GM18861 (cell line): ENCODE measurements around the gene PER3.

Source experiments
- ATAC-seq: cut with Tn5 transposase; IDR thresholded peaks from one replicate; pipeline ENCODE4 v1.9.1; 2021; ENCODE audit not compliant: unreplicated experiment

PER3 gene

GRCh38 chr1:7831458-7831857 is 47.4 kb downstream of the PER3 start:
- ATAC-seq = no peak

GRCh38 chr1:7833035-7833434 is 48.9 kb downstream of the PER3 start:
- no peak for ATAC-seq

GRCh38 chr1:7838714-7839113 is 54.6 kb downstream of the PER3 start:
- no peak for ATAC-seq

GRCh38 chr1:7839526-7839925 is 55.4 kb downstream of the PER3 start:
- no peak for ATAC-seq

GRCh38 chr1:7842517-7842916 is 58.4 kb downstream of the PER3 start:
- ATAC-seq = no peak

- ATAC-seq = no peak
These were observed 61.7 kb downstream of the PER3 start for GRCh38 chr1:7845761-7846160.

GRCh38 chr1:7846656-7847055 is 62.6 kb downstream of the PER3 start:
- no peak for ATAC-seq

GRCh38 chr1:7847599-7847998 is 63.5 kb downstream of the PER3 start:
- ATAC-seq = no peak

GRCh38 chr1:7850786-7851185 is 66.7 kb downstream of the PER3 start:
- no peak for ATAC-seq

- no peak for ATAC-seq
These were observed 69.0 kb downstream of the PER3 start, which contains the start of gene UTS2 for GRCh38 chr1:7852804-7853683. Gene UTS2 (minus strand): TSS chr1:7853065. CDS start chr1:7853003, 62 bp downstream.

- ATAC-seq = no peak
These were observed 69.6 kb downstream of the PER3 start for GRCh38 chr1:7853684-7854026.

- ATAC-seq = no peak
These were observed 72.3 kb downstream of the PER3 start for GRCh38 chr1:7856345-7856744.

GRCh38 chr1:7857000-7857399 is 72.9 kb downstream of the PER3 start:
- ATAC-seq = no peak

- no peak for ATAC-seq
These were observed 73.9 kb downstream of the PER3 start for GRCh38 chr1:7857985-7858384.

GRCh38 chr1:7859406-7859805 is 75.3 kb downstream of the PER3 start:
- no peak for ATAC-seq

GRCh38 chr1:7860130-7860529 is 76.0 kb downstream of the PER3 start:
- no peak for ATAC-seq

GRCh38 chr1:7861452-7861851 is 77.4 kb downstream of the PER3 start:
- no peak for ATAC-seq

- no peak for ATAC-seq
These were observed 78.3 kb downstream of the PER3 start for GRCh38 chr1:7862211-7863060.

- ATAC-seq = no peak
These were observed 79.8 kb downstream of the PER3 start for GRCh38 chr1:7863756-7864328.

- no peak for ATAC-seq
These were observed 81.9 kb downstream of the PER3 start for GRCh38 chr1:7865978-7866377.

GRCh38 chr1:7868070-7868780 is 84.1 kb downstream of the PER3 start:
- ATAC-seq = no peak
